SK-MEL-5 (cell line): ENCODE results near the gene HLA-DQB2. TPM values are rescaled to one million over a fixed set of nuclear protein-coding genes. Genes with fewer than 3 reads are reported as not detected.
"Not testable (repeated sequence)": the region's sequence is repeated elsewhere in the genome, so short reads cannot be mapped to it uniquely, and the experiment has no call there.

Experiments
- DNase-seq: peaks from one replicate; pipeline ENCODE4 v3.0.0-alpha.2; 2016; ENCODE audit warnings: low read depth, low spot score
- in situ Hi-C: cut with HindIII; loops from 2 replicates; pipeline ENCODE4 v1.10.0; 2016; ENCODE audit warnings: low sequenced_read_pairs, high pct_unique_total_duplicates, low pct_unique_long_range_greater_than_20kb
- small RNA-seq, 2 experiments: library from RNA; depleted of rRNA; stranded (forward); fragments of <200 nt; gene quantifications; one replicate each; pipeline ENCODE3, GENCODE V24; 2014
- total RNA-seq: library from RNA; depleted of rRNA; stranded (reverse); fragments of >200 nt; shearing (Covaris generic); gene quantifications from 2 replicates; pipeline ENCODE4 v1.2.3, GENCODE V29; 2014; rRNA removed

HLA-DQB2 gene
- total RNA-seq, 1 experiment from 2014 or later, result not detected

DNA sequence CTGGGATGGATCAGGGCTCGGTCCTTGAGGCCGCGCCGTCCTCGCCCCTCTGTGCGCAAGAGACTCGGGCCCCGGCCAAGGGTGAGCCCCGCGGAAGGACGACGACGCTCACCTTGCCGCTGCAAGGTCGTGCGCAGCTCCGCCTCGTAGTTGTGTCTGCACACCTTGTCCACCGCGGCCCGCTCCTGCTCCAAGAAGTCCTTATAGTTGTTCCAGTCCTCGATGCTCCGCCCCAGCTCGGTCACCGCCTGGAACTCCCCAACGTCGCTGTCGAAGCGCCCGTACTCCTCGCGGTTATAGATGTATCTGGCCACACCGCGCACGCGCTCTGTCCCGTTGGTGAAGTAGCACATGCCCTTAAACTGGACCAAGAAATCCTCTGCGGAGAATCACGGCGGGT is 1.8 kb downstream of the HLA-DQB2 start:
- DNase-seq, result no peak
- in situ Hi-C loops, result no loop called here

GRCh38 chr6:32761072-32761471 is 2.3 kb downstream of the HLA-DQB2 start:
- no peak for DNase-seq
- in situ Hi-C loops, result no loop called here

GRCh38 chr6:32759669-32760068 is 3.7 kb downstream of the HLA-DQB2 start:
- in situ Hi-C loops, result no loop called here

DNA sequence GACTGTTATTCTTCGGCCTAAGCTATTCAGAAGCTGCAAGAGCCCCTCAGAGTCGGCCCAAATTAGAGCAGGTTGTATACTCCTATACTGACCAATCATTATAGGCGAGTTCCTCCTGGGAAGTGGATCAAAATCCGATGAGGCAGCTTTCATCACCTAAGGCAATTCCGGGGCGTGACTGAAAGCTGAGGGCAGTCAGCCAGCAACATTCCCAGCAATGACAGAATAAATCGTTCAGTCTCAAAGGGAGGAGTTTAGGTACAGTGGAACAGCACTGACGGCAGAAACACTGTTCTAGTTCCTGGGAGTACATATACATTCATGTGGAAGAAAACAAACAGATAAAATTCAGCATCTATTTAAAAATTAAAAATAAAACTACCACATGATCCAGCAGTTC is 10.8 kb downstream of the HLA-DQB2 start:
- in situ Hi-C loops, result no loop called here
- DNase-seq, result peak; percentile 35

More at GRCh38 chr6:32759669-32760068, 3.7 kb downstream of the HLA-DQB2 start:
- no peak for DNase-seq

- DNase-seq, in situ Hi-C loops: not testable (repeated sequence)
Measured at GRCh38 chr6:32745649-32746048, 17.7 kb downstream of the HLA-DQB2 start.

GRCh38 chr6:32744776-32745175 is 18.6 kb downstream of the HLA-DQB2 start:
- in situ Hi-C loops, result no loop called here
- DNase-seq, result no peak

DNA sequence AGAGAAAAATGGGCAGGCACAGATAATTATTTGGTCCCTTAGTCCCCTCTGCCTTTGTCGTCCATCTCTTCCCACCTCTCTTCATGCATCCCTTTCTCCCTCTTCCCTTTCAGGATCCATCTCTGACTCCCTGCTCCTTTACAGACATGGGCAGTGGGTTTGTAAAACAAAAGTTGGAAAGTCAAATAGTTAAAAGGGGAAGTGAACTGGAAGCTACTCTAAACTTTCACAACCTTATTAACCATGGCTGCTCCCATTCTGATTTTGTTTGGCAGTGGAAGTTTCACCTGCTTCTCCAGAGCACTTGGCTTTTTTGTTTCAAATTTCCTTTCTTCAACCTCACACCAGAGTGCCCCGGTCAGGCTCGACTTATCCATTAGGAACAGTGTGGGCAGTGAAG is 21.0 kb downstream of the HLA-DQB2 start:
- DNase-seq, result no peak
- in situ Hi-C loops, result no loop called here

DNA sequence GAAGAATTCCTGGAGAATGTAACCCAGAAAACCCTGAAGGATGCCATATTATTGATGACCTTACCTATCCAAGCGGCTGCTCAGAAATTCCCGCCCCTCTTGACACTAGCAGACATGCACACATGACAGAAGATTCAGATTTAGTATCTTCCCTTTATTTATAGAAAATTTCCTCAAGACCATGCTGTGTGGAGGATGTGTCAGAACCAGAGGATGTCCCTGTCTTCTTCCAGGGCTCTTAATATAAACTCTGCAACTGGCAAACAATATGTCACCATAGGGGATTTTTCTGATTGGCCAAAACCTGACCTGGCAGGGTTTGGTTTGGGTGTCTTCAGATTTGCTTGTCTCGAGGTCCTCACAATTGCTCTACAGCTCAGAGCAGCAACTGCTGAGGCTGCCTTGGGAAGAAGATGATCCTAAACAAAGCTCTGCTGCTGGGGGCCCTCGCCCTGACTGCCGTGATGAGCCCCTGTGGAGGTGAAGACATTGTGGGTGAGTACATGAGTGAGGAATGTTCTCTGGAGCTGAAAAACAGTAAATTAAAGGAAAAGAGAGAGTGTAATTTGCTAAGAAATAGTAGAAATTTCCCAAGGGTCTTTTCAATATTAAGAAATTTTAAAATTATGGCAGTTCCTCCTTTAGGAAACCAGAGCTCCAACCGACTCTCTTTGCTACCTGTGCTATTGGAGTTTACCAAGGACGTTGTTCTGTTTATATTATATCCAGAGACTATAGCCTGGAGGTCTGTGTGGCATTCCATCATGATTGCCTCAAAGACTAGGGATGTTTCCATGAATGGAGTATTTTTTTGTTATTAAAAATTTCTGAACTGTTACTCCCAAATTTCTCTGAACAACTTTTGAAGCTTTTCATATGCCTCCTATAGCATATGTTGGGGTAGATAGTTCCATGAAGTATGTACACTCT is 22.0 kb downstream of the HLA-DQB2 start, which contains the start of gene HLA-DQA2:
Gene HLA-DQA2, plus strand, starts transcription at position 361 of the 930 bp plus-strand sequence. Its CDS starts 53 bp downstream, at position 414.
- in situ Hi-C loops, result no loop called here
- DNase-seq, result no peak

GRCh38 chr6:32738126-32738525 is 25.2 kb downstream of the HLA-DQB2 start:
- in situ Hi-C loops, result no loop called here
- no peak for DNase-seq

DNA sequence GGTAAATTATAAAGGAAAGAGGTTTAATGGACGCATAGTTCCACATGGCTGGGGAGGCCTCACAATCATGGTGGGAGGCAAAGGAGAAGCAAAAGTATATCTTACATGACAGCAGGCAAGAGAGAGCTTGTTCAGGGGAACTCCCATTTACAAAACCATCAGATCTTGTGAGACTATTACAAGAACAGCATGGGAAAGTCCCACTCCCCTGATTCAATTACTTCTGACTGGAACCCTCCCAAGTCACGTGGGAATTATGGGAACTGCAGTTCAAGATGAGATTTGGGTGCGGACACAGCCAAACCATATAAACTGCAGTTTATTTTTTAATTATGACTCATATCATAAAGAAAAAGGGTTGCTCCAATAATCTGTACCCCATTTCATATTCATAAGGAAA is 44.5 kb downstream of the HLA-DQB2 start:
- in situ Hi-C loops, result no loop called here

DNA sequence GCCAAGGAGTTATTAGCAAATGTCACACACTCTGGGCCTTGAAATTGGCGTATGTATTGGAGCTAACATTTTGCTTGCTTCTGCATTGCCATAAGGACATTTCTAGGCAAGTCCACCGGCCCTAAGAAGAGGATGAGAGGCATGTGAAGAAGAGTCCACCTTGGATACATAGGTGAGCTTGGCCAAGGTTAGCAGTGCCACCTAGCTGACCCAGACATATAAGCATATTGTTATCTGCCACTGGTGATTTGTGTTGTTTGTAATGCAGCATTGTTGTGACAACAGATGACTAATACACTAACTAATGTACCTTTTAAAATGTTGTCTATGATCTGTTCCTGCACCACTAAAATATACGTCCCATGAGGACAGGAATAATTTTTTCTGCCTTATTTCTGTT is 46.9 kb downstream of the HLA-DQB2 start:
- no peak for DNase-seq
- in situ Hi-C loops, result no loop called here

More for the DNA sequence above, 44.5 kb downstream of the HLA-DQB2 start:
- DNase-seq, result no peak

- no peak for DNase-seq
- in situ Hi-C loops, result no loop called here
Measured at GRCh38 chr6:32713241-32713640, 50.1 kb downstream of the HLA-DQB2 start.

DNA sequence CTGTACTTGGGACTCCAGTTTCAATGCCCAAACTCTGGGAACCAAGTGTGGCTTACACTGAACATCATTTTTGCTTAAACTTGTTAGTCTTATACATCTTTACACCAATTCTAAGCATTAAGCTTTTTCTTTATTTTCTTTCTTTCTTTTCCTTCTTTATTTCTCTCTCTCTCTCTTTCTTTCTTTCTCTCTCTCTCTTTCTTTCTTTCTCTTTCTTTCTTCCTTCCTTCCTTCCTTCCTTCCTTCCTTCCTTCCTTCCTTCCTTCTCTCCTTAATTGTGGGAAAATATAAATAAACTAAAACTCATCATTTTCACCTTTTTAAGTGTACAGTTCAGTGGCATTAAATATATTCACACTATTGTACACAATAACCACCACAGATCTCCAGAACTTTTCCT is 53.7 kb downstream of the HLA-DQB2 start:
- in situ Hi-C loops, result no loop called here
- DNase-seq, result no peak

Small RNA genes lying within 50 kb of the gene (small RNA-seq; reads per million reads assigned to genes)
- gene MIR3135B, result 0 reads per million in 2 experiments

Other genes with a start within 250 kb of the HLA-DQB2 start
- 0.29 and 0.58 TPM in 2 replicates for gene HLA-DRB5, start 233.2 kb downstream of the HLA-DQB2 start, total RNA-seq
- gene HLA-DRB1, start 173.7 kb downstream of the HLA-DQB2 start, total RNA-seq, result 2.0 and 2.1 TPM in 2 replicates
- 0.08 and 0.37 TPM in 2 replicates for gene HLA-DQA1, start 126.1 kb downstream of the HLA-DQB2 start, total RNA-seq
- 1.0 and 2.7 TPM in 2 replicates for gene HLA-DQB1, start 96.9 kb downstream of the HLA-DQB2 start, total RNA-seq
- 0.19 TPM in 1 of 2 replicates, not detected in the other for gene HLA-DQA2, start 22.1 kb downstream of the HLA-DQB2 start, total RNA-seq
- gene HLA-DOB, start 53.5 kb upstream of the HLA-DQB2 start, total RNA-seq, result not detected in 2 replicates
- 52.5 and 54.2 TPM in 2 replicates for gene TAP2, start 75.2 kb upstream of the HLA-DQB2 start, total RNA-seq
- gene PSMB8, start 80.5 kb upstream of the HLA-DQB2 start, total RNA-seq, result 40.4 and 43.9 TPM in 2 replicates
- 30.6 and 36.4 TPM in 2 replicates for gene TAP1, start 90.2 kb upstream of the HLA-DQB2 start, total RNA-seq
- gene PSMB9, start 90.7 kb upstream of the HLA-DQB2 start, total RNA-seq, result 10.4 and 15.4 TPM in 2 replicates
- gene HLA-DMB, start 177.5 kb upstream of the HLA-DQB2 start, total RNA-seq, result 1.9 and 2.6 TPM in 2 replicates
- 34.0 and 35.3 TPM in 2 replicates for gene HLA-DMA, start 189.6 kb upstream of the HLA-DQB2 start, total RNA-seq
- gene BRD2, start 205.1 kb upstream of the HLA-DQB2 start, total RNA-seq, result 96.2 and 107 TPM in 2 replicates
- gene HLA-DOA, start 246.1 kb upstream of the HLA-DQB2 start, total RNA-seq, result 0.13 and 0.16 TPM in 2 replicates